HG03442 (cell line): ENCODE data around the gene FZR1.
"Not testable (repeated sequence)": the region's sequence is repeated elsewhere in the genome, so short reads cannot be mapped to it uniquely, and the experiment has no call there.

Source experiments
- ATAC-seq: cut with Tn5 transposase; IDR thresholded peaks from one replicate; pipeline ENCODE4 v1.9.1; 2021; ENCODE audit warnings: mild to moderate bottlenecking, moderate library complexity; ENCODE audit not compliant: unreplicated experiment

The FZR1 gene

DNA sequence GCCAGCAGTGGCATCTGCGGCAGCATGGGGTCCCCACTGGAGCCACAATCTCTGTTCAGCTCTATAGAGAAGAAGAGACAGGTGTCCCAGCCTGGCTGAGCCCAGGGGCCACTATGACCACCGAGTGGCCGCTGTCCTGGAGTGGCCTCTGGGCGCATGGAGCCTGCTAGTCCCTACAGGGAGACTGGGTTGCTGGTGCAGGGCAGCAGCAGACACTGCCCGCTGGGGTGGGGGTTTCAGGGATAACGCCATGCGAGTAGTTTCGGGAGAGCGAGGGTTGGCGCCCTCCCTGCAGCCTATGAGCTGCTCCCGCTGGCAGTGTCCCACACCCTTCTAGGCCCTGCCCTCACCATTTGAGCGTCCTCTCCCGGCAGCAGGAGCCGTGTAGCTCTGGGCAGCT is 22.0 kb downstream of the FZR1 start:
- no peak for ATAC-seq

DNA sequence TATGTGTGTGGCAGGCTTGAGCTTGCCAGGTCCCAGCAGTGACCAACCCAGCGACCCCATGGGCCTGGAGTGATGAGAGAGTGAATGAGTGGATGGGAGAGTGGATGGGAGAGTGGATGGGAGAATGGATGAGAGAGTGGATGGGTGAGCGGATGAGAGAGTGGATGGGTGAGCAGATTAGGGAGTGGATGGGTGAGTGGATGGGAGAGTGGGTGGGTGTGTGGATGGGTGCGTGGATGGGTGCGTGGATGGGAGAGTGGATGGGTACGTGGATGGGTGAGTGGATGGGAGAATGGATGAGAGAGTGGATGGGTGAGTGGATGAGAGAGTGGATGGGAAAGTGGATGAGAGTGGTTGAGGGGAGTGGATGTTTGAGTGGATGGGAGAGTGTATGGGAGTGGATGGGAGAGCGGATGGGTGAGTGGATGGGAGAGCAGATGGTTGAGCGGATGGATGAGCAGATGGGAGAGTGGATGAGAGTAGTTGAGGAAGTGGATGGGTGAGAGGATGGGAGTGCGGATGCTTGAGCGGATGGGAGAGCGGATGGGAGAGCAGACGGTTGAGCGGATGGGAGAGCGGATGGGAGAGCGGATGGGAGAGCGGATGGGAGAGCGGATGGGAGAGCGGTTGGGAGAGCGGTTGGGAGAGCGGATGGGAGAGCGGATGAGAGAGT is 22.6 kb downstream of the FZR1 start:
- ATAC-seq, result no peak

DNA sequence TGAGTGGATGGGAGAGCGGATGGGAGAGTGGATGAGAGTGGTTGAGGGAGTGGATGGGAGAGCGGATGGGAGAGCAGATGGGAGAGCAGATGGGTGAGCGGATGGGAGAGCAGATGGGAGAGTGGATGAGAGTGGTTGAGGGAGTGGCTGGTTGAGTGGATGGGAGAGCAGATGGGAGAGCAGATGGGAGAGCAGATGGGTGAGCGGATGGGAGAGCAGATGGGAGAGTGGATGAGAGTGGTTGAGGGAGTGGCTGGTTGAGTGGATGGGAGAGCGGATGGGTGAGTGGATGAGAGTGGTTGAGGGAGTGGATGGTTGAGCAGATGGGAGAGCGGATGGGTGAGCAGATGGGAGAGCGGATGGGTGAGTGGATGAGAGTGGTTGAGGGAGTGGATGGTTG is 23.2 kb downstream of the FZR1 start:
- not testable (repeated sequence) for ATAC-seq

DNA sequence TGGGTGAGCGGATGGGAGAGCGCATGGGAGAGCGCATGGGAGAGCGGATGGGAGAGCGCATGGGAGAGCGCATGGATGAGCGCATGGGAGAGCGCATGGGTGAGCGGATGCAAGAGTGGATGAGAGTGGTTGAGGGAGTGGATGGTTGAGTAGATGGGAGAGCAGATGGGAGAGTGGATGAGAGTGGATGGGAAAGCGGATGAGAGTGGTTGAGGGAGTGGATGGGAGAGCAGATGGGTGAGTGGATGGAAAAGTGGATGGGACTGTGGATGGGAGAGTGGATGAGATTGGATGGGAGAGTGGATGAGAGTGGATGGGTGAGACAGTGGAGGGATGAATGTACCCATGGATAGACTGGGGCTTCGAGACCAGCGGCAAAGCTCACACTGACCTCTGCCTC is 24.3 kb downstream of the FZR1 start:
- ATAC-seq, result no peak

DNA sequence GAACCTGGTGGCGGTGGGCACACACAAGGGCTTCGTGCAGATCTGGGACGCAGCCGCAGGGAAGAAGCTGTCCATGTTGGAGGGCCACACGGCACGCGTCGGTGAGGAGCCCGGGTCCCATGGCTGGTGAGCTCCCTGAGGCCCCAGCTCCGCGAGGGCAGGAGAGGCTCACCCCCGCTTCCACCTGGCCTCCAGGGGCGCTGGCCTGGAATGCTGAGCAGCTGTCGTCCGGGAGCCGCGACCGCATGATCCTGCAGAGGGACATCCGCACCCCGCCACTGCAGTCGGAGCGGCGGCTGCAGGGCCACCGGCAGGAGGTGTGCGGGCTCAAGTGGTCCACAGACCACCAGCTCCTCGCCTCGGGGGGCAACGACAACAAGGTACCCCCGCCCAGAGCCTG is 25.6 kb downstream of the FZR1 start:
- ATAC-seq, result no peak

DNA sequence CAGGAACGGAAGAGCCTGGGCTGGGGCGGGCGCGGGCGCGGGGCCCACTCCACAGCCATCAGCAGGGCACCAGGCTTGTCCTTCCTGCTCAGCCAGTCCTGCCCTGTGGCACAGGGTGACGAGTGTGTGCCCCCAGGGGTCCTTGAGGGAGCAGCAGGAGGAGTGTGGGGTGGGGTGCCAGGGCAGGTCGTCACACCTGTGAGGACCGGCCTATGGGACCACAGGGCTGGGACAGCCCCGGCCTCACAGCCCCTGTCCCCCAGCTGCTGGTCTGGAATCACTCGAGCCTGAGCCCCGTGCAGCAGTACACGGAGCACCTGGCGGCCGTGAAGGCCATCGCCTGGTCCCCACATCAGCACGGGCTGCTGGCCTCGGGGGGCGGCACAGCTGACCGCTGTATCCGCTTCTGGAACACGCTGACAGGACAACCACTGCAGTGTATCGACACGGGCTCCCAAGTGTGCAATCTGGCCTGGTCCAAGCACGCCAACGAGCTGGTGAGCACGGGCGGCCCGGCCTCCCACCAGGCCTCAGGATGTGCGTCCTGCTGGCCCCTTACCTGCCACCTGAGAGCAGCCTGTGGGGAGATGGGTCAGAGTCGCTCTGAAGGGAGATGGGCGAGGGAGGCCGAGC is 26.2 kb downstream of the FZR1 start:
- ATAC-seq, result no peak

DNA sequence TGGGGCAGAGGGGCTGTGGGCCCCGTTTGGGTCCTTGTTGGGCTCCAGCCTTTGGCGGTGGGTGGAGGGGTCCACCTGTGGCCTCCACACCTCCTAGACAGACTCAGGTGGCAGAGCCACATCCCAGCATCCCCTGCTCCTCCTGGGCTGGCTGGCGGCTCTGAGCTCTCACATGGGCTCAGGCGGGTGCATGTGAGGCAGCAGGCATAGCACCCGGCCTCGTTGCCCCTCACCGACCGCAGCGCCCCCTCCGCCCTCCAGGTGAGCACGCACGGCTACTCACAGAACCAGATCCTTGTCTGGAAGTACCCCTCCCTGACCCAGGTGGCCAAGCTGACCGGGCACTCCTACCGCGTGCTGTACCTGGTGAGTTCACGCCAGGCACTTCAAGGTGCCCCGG is 26.9 kb downstream of the FZR1 start:
- no peak for ATAC-seq

DNA sequence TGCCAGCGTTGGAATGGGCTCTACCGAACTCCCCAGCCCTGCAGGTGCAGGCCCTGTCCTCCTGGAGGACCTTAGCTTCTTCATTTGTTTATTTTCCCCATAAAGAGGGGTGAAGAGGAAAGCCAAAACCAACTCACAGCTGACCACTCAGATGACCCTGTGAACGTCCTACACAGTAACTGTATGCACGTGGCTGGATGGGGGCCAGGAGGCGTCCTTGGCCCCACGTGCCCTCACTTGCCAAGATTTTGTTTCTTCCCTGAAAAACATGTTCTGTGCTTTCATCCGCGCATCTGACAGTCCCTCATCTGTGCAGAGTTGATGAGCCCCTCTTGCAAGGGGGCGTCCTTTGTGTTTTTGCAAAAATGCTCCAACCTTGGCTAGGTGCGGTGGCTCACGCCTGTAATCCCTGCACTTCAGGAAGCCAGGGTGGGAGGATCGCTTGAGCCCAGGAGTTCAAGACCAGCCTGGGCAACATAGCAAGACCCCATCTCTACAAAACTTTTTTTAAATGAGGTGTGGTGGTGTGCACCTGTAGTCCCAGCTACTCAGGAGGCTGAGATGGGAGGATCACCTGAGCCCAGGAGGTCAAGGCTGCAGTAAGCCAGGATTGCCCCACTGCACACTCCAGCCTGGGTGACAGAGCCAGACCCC is 27.6 kb downstream of the FZR1 start:
- no peak for ATAC-seq

DNA sequence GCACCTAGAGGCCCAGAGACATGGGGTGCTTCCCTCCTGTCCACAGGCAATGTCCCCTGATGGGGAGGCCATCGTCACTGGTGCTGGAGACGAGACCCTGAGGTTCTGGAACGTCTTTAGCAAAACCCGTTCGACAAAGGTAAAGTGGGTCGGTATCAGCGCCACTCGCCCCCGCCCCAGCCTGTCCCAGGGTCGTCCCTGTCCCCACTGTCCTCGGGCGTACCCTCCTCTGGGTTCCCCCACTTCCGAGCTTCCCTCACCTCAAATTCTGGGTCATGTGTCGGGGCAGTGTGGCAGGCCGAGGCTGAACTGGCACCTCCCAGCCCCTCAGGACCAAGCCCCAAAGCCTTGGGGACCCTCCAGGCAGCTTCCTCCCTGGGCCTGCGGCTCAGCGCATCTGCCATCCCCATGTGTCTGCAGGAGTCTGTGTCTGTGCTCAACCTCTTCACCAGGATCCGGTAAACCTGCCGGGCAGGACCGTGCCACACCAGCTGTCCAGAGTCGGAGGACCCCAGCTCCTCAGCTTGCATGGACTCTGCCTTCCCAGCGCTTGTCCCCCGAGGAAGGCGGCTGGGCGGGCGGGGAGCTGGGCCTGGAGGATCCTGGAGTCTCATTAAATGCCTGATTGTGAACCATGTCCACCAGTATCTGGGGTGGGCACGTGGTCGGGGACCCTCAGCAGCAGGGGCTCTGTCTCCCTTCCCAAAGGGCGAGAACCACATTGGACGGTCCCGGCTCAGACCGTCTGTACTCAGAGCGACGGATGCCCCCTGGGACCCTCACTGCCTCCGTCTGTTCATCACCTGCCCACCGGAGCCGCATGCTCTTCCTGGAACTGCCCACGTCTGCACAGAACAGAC is 28.5 kb downstream of the FZR1 start:
- no peak for ATAC-seq

DNA sequence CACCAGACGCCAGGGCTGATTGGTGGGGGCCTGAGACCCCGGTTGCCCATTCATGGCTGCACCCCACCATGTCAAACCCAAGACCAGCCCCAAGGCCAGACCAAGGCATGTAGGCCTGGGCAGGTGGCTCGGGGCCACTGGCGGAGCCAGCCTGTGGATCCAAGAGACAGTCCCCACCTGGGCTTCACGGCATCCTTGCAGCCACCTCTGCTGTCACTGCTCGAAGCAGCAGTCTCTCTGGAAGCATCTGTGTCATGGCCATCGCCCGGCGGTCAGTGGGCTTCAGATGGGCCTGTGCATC is 29.1 kb downstream of the FZR1 start:
- ATAC-seq, result no peak

DNA sequence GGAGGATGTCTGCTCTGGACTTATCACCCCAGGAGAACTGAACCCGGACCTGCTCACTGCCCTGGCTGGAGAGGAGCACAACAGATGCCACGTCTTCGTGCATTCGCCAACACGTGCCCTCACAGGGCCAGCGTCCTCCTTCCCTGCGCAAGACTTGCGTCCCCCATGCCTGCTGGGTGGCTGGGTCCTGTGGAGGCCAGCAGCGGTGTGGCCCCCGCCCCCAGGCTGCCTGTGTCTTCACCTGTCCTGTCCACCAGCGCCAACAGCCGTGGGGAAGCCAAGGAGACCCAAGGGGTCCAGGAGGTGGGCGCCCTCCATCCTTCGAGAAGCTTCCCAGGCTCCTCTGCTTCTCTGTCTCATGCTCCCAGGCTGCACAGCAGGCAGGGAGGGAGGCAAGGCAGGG is 29.5 kb downstream of the FZR1 start:
- ATAC-seq, result no peak

DNA sequence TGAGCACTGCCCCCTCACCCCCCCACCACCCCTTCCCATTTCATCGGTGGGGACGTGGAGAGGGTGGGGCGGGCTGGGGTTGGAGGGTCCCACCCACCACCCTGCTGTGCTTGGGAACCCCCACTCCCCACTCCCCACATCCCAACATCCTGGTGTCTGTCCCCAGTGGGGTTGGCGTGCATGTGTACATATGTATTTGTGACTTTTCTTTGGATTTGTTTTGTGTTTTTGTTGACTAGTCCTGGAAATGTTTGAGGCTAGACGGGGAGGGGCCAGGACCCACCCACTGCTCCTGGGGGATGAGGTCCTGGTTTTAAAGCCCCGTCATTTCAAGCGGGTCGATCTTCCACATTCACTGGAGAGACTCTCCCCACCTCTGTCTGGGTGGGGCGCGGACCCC is 29.9 kb downstream of the FZR1 start:
- ATAC-seq, result no peak

DNA sequence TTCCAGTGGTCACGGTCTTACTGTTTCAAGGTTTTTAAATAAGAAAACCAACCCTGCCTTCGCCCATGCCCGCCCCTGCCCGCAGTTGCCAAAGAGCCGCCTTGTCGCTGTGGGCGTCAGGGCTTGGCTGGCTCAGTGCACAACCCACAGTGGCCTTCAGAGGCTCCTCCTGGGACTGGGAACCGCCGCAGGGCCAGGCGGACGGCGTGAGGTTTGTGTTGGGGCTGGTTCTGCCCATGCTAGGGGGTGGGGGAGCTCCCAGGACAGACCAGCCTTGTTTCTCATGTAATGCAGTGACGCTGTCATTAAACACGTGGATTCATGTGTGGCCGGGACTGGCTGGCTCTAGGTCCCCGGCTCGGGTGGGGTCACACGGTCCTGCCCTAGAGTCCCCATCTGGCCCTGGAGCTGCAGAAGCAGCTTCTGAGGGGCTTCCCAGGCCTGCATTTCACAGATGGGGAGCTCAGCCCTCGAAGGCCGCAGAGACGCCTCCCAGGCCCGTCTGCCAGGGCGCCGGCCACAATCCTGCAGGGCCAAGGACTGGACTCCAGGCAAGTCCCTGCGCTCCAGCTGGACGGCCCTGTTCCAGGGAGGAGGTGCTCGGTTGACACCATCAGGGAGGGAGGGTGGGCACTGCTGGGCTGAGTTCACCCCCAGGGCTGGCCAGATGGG is 30.5 kb downstream of the FZR1 start:
- ATAC-seq, result no peak

DNA sequence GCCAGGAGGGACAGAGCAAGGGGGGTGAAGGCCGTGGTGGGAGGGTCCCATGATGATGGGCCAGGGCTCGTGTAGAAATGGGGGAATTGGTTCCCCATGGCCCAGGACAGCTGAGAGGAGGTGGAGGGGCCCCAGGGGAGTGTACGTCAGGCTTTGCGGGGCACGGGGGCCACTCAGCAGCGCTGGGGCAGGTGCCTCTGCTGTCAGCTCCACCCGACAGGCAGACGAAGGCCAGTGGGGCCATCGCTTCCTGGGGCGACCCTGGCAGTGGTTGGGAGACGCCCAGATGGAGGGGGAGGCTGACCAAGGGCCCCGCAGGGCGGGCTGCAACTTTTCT is 31.0 kb downstream of the FZR1 start:
- ATAC-seq, result no peak

DNA sequence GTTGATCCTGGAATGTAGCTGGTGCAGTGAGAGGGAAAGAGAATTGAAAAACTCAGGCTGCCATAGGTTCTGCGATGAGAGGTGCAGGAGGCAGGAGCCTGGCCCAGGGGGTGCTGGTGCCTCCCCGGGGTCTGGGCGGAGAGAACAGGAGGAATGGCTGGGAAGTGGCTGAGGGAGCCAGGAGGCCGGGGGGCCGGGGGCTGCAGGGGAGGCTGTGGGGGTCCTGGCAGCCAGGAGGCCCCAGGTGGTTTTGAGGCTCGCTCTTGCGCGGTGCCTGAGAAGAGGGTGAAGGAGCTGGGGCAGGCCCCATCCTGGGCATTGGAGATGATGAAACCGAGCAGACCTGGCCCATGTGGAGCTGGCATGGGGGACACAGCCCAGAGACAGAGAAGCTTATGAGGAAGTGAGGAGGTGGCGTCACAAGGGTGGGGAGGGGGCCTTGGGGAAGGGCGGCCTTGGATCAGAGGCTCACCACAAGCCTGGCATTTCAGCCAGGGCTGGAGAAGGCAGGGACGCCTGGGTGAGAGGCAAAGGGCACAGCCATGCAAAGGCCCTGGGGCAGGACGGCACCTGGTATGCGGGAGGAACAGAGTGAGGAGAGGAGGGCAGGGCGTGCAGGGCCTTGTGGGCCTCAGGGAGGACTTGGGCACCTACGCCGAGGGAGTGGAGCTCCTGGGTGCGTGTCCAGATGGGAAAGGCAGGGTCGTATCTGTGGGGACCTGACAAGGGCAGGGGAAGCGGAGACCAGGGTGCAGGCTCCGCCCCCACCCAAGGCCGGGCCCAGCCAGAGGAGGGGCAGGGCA is 31.5 kb downstream of the FZR1 start:
- no peak for ATAC-seq

DNA sequence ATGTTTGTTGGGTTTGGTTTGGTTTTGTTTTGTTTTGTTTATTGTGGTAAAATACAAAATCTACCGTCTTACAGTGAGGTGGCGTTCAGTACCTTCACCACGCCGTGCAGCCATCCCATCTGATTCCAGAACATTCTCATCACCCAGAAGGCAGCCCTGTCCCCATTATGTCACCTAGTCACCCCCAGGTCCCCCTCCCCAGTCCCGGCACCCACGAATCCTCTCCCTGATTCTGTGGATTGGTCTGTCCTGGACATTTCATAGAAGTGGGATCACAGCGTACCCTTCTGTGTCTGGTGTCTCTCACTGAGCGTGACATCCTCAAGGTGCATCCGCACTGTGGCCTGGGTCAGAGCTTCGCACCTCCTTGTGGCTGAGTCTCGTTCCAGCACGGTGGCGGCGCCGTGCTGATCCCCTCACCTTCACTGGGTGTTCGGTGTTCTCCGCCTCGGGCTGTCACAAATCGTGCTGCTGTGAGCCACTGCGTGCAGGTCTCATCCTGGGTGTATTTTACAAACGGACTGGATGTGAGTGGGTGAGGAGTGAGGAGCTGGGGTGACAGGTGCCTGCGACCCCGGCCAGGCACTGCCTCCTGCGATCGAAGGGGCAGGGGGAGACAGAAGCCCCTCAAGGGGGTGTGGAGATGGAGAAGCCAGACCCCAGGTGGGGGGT is 32.3 kb downstream of the FZR1 start:
- ATAC-seq, result no peak

DNA sequence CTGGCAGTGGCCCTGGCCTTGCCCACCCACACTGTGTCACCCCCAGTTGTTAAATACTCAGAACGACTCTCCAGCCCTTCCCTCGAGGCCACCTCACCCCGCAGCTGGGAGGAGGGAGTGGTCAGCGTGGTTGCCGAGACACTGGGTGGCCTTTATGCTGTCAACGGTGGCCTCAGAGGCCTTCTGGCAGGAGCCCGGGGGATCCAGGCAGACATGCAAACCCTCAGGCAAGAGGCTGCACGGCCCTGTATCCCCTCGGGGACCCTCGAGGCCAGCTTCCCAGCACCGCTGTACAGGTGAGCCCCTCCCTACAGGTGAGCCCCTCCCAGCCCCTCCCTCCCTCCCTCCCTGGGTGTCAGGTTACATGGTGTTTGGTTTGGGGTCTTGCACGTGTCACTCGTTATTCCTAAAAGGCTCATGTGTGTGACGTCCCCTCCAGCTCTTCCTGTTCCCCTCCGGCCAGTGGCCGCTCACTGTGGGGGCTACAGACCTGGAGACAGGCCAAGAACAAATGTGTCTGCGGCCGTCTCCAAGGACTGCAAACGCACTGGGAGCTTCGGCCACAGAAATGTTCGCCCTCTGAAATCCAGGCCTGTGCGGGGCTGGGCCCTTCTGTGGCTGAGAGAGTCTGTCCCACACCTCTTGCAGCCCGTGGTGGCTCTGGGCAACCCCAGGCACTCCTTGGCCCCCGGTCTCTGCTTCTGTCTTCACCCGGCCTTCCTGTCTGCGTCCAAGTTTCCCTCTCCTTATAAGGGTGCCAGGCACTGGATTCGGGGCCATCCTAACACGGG is 33.0 kb downstream of the FZR1 start, which contains the start of gene TEKTIP1:
Gene TEKTIP1, plus strand, starts transcription at position 210 of the 791 bp plus-strand sequence. Its CDS starts 4 bp downstream, at position 214.
- ATAC-seq, result no peak

DNA sequence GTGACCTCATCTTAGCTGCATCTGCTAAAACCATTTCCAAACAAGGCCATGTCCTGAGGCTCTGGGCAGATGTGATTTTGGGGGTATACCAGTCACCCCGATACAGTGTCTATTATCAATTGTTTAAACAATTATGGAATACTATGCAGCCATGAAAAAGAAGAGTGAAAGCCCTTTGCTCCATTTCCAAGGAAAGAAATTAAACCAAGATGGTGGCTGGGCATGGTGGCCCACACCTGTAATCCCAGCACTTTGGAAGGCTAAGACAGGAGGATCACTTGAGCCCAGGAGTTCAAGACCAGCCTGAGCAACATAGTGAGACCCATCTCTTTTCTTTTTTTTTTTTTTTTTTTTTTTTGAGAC is 33.6 kb downstream of the FZR1 start:
- no peak for ATAC-seq
